HepG2 (cell line): ENCODE results near the gene QRFP. TPM values are rescaled to one million over a fixed set of nuclear protein-coding genes. Genes with fewer than 3 reads are reported as not detected.

Source experiments
- ARID5B ChIP-seq: IDR thresholded peaks from 2 replicates; pipeline ENCODE4 v1.4.0; 2020; ENCODE audit warnings: mild to moderate bottlenecking, missing genetic modification reagents
- ATF1 ChIP-seq: IDR thresholded peaks from 2 replicates; pipeline ENCODE4 v1.6.1; 2016; ENCODE audit warnings: mild to moderate bottlenecking, control low read depth
- CBX2 ChIP-seq, 2 experiments: fragments of 200-600 bp in 1 of 2; sonication (generic); formaldehyde crosslinking in 1 of 2; IDR thresholded peaks; 2 replicates each; pipeline versions ENCODE4 v1.7.0 to v1.8.1; 2018 to 2022; ENCODE audit warnings: low read depth in 2 of 2, low read length in 1 of 2, mild to moderate bottlenecking in 1 of 2, missing genetic modification reagents in 1 of 2
- HNF4G ChIP-seq, 2 experiments: sonication (generic) in 1 of 2; formaldehyde crosslinking in 1 of 2; IDR thresholded peaks; 2 replicates each; pipeline versions ENCODE4 v1.4.0 to v1.6.1; 2011 to 2020; ENCODE audit warnings: borderline replicate concordance in 2 of 2, low read depth in 2 of 2, mild to moderate bottlenecking in 2 of 2, low read length in 1 of 2, missing genetic modification reagents in 1 of 2, moderate library complexity in 1 of 2
- HNRNPL ChIP-seq: fragments of 200-400 bp; formaldehyde crosslinking; IDR thresholded peaks from 2 replicates; pipeline ENCODE4 v1.6.1; 2017; ENCODE audit warnings: mild to moderate bottlenecking, low read depth, low read length
- RXRB ChIP-seq: IDR thresholded peaks from 2 replicates; pipeline ENCODE4 v1.6.1; 2016; ENCODE audit warnings: borderline replicate concordance, missing genetic modification reagents, missing compliant biosample characterization
- SALL1 ChIP-seq: sonication (generic); formaldehyde crosslinking; IDR thresholded peaks from 2 replicates; pipeline ENCODE4 v1.8.0; 2022; ENCODE audit warnings: mild to moderate bottlenecking, missing genetic modification reagents
- SOX5 ChIP-seq: IDR thresholded peaks from 2 replicates; pipeline ENCODE4 v1.6.1; 2016; ENCODE audit warnings: borderline replicate concordance
- THYN1 ChIP-seq: sonication (generic); formaldehyde crosslinking; IDR thresholded peaks from 2 replicates; pipeline ENCODE4 v1.8.1; 2023; ENCODE audit warnings: low read depth, mild to moderate bottlenecking, moderate library complexity, missing genetic modification reagents, borderline replicate concordance
- TOPORS ChIP-seq: sonication (generic); formaldehyde crosslinking; IDR thresholded peaks from 2 replicates; pipeline ENCODE4 v1.8.0; 2023; ENCODE audit warnings: mild to moderate bottlenecking, missing genetic modification reagents
- ZFY ChIP-seq: sonication (generic); formaldehyde crosslinking; IDR thresholded peaks from 2 replicates; pipeline ENCODE4 v1.4.0; 2020; ENCODE audit warnings: missing genetic modification reagents
- ZNF232 ChIP-seq: sonication (generic); formaldehyde crosslinking; IDR thresholded peaks from 2 replicates; pipeline ENCODE4 v1.4.0; 2020; ENCODE audit warnings: missing genetic modification reagents, borderline replicate concordance
- ZNF547 ChIP-seq: sonication (generic); formaldehyde crosslinking; IDR thresholded peaks from 2 replicates; pipeline ENCODE4 v1.5.1; 2020; ENCODE audit warnings: mild to moderate bottlenecking, missing genetic modification reagents
- ZNF549 ChIP-seq: sonication (generic); formaldehyde crosslinking; IDR thresholded peaks from 2 replicates; pipeline ENCODE4 v1.5.0; 2020; ENCODE audit warnings: missing genetic modification reagents
- ZNF562 ChIP-seq: sonication (generic); formaldehyde crosslinking; IDR thresholded peaks from 2 replicates; pipeline ENCODE4 v1.8.0; 2022; ENCODE audit warnings: missing genetic modification reagents, borderline replicate concordance
- ZNF580 ChIP-seq: IDR thresholded peaks from 2 replicates; pipeline ENCODE4 v1.6.1; 2016; ENCODE audit warnings: low read depth, borderline replicate concordance
- ZNF841 ChIP-seq: sonication (generic); formaldehyde crosslinking; IDR thresholded peaks from 2 replicates; pipeline ENCODE4 v1.8.1; 2023; ENCODE audit warnings: missing genetic modification reagents, borderline replicate concordance
- polyA plus RNA-seq, 8 experiments: library from polyadenylated mRNA; depleted of rRNA in 3 of 8; stranded (reverse) in 7 of 8; unstranded in 1 of 8; fragments of >200 nt; fragmentation: Illumina TruSeq in 4 of 8; extraction: Trizol in 4 of 8; gene quantifications; 2 replicates each; pipeline versions ENCODE4 v1.2.1 to v1.2.3, GENCODE V29; 2011 to 2016; ENCODE audit warnings: low read depth in 4 of 8, missing spikeins in 1 of 8, mixed read lengths in 1 of 8; ENCODE audit not compliant: insufficient read depth in 1 of 8
- total RNA-seq, 5 experiments: library from RNA; depleted of rRNA; stranded (reverse); fragments of >200 nt; fragmentation: Illumina TruSeq; extraction: Trizol; gene quantifications; 2 replicates each; pipeline ENCODE4 v1.2.3, GENCODE V29; 2016; ENCODE audit warnings: low read depth in 1 of 5
- TF ChIP-seq, protein P1 (sequence below): sonication (generic); formaldehyde crosslinking; IDR thresholded peaks from 2 replicates; pipeline ENCODE4 v1.4.0; 2020; ENCODE audit warnings: missing genetic modification reagents
- TF ChIP-seq, protein P2 (sequence below): IDR thresholded peaks from 2 replicates; pipeline ENCODE4 v1.6.1; 2016; ENCODE audit warnings: missing compliant biosample characterization, missing genetic modification reagents, borderline replicate concordance

Gene QRFP
- total and polyA plus RNA-seq, 2 of the 13 experiments (the other 11 are each of a cell fraction or from before 2014, with no cell fraction given): not detected

- no peak for TF ChIP-seq ZNF841 (CRISPR knock-in tag)
- TF ChIP-seq, protein P1, sequence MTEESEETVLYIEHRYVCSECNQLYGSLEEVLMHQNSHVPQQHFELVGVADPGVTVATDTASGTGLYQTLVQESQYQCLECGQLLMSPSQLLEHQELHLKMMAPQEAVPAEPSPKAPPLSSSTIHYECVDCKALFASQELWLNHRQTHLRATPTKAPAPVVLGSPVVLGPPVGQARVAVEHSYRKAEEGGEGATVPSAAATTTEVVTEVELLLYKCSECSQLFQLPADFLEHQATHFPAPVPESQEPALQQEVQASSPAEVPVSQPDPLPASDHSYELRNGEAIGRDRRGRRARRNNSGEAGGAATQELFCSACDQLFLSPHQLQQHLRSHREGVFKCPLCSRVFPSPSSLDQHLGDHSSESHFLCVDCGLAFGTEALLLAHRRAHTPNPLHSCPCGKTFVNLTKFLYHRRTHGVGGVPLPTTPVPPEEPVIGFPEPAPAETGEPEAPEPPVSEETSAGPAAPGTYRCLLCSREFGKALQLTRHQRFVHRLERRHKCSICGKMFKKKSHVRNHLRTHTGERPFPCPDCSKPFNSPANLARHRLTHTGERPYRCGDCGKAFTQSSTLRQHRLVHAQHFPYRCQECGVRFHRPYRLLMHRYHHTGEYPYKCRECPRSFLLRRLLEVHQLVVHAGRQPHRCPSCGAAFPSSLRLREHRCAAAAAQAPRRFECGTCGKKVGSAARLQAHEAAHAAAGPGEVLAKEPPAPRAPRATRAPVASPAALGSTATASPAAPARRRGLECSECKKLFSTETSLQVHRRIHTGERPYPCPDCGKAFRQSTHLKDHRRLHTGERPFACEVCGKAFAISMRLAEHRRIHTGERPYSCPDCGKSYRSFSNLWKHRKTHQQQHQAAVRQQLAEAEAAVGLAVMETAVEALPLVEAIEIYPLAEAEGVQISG: peak; percentile 47
- no peak for TF ChIP-seq TOPORS (CRISPR knock-in tag)
- TF ChIP-seq CBX2 (IDR thresholded peaks at IDR 0.05; ENCODE audit: low read depth, low read length): no peak
- TF ChIP-seq CBX2 (CRISPR knock-in tag; IDR thresholded peaks at IDR 0.05; ENCODE audit: low read depth): no peak
- peak; percentile 66 for TF ChIP-seq ZFY
- TF ChIP-seq SOX5 (CRISPR knock-in tag): peak; percentile 43; the same call in 1 of the 2 replicates
- TF ChIP-seq HNF4G (IDR thresholded peaks at IDR 0.05; ENCODE audit: borderline replicate concordance, low read depth, low read length): peak; percentile 75
- peak; percentile 54; the same call in 1 of the 2 replicates for TF ChIP-seq HNF4G (CRISPR knock-in tag; IDR thresholded peaks at IDR 0.05; ENCODE audit: borderline replicate concordance, low read depth)
- no peak for TF ChIP-seq ZNF562 (CRISPR knock-in tag)
- TF ChIP-seq ARID5B (CRISPR knock-in tag): peak; percentile 61
- TF ChIP-seq ZNF580: no peak
- peak; percentile 95 for TF ChIP-seq ZNF549
- peak; percentile 80 for TF ChIP-seq SALL1 (CRISPR knock-in tag)
- no peak for TF ChIP-seq ATF1 (CRISPR knock-in tag)
- no peak for TF ChIP-seq THYN1 (CRISPR knock-in tag)
- 0 out of 2 replicates have a peak, but pooled peaks have one; percentile 43 for TF ChIP-seq ZNF232 (CRISPR knock-in tag)
- TF ChIP-seq ZNF547 (CRISPR knock-in tag): 0 out of 2 replicates have a peak, but pooled peaks have one; percentile 13
- TF ChIP-seq HNRNPL: peak; percentile 85
- TF ChIP-seq, protein P2, sequence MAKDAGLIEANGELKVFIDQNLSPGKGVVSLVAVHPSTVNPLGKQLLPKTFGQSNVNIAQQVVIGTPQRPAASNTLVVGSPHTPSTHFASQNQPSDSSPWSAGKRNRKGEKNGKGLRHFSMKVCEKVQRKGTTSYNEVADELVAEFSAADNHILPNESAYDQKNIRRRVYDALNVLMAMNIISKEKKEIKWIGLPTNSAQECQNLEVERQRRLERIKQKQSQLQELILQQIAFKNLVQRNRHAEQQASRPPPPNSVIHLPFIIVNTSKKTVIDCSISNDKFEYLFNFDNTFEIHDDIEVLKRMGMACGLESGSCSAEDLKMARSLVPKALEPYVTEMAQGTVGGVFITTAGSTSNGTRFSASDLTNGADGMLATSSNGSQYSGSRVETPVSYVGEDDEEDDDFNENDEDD (CRISPR knock-in tag): no peak
- 0 out of 2 replicates have a peak, but pooled peaks have one; percentile 18 for TF ChIP-seq RXRB (CRISPR knock-in tag)
Measured at GRCh38 chr9:130872912-130873503, 23.6 kb downstream of the QRFP start (continued).
